Thyroid gland (tissue), 4 donors: ENCODE measurements around the gene SND1.

Experiments used
- CTCF ChIP-seq, 6 experiments: fragments of 200-600 bp in 3 of 6; fragments of 450-650 bp in 3 of 6; sonication (generic) in 3 of 6; IDR thresholded peaks; one replicate each; pipeline ENCODE4 v1.5.1; 2016 to 2019; ENCODE audit warnings: antibody characterized with exemption in 6 of 6, mild to moderate bottlenecking in 2 of 6, inconsistent platforms in 1 of 6, moderate library complexity in 1 of 6
- POLR2A ChIP-seq, 2 donors: fragments of 450-650 bp; IDR thresholded peaks; one replicate each; pipeline ENCODE4 v1.6.1; 2017; ENCODE audit warnings: antibody characterized with exemption in 2 of 2, mild to moderate bottlenecking in 2 of 2, moderate library complexity in 1 of 2

GRCh38 chr7:127913686-127914085, 261.7 kb downstream of the SND1 start:
- TF ChIP-seq CTCF (IDR thresholded peaks at IDR 0.05) (no peak), POLR2A (IDR thresholded peaks at IDR 0.05) (no peak)
